Osteocyte (in vitro differentiated cells): ENCODE data around the gene TCHHL1. TPM values are rescaled to one million over a fixed set of nuclear protein-coding genes. Genes with fewer than 3 reads are reported as not detected.

ENCODE experiments used
- DNase-seq: peaks from one replicate; pipeline ENCODE4 v3.0.0; 2021; ENCODE audit warnings: mixed read lengths; ENCODE audit not compliant: unreplicated experiment; ENCODE audit errors: extremely low spot score
- H3K27ac Mint-ChIP-seq: one replicate; pipeline ENCODE4 v1.8.0; 2021; ENCODE audit warnings: mild to moderate bottlenecking, mixed read lengths; ENCODE audit not compliant: unreplicated experiment
- H3K27me3 Mint-ChIP-seq: one replicate; pipeline ENCODE4 v1.8.0; 2021; ENCODE audit warnings: mixed read lengths; ENCODE audit not compliant: unreplicated experiment
- H3K36me3 Mint-ChIP-seq: one replicate; pipeline ENCODE4 v1.8.0; 2021; ENCODE audit warnings: mixed read lengths; ENCODE audit not compliant: unreplicated experiment
- H3K4me1 Mint-ChIP-seq: one replicate; pipeline ENCODE4 v1.8.0; 2021; ENCODE audit warnings: mixed read lengths; ENCODE audit not compliant: unreplicated experiment
- H3K4me3 Mint-ChIP-seq: one replicate; pipeline ENCODE4 v1.8.0; 2021; ENCODE audit warnings: mild to moderate bottlenecking, moderate library complexity, mixed read lengths; ENCODE audit not compliant: unreplicated experiment
- H3K9me3 Mint-ChIP-seq: one replicate; pipeline ENCODE4 v1.8.0; 2021; ENCODE audit warnings: mixed read lengths; ENCODE audit not compliant: unreplicated experiment
- total RNA-seq: library from RNA; stranded (reverse); gene quantifications from 2 replicates; pipeline ENCODE4 v1.2.1, GENCODE V29; 2021
- TF ChIP-seq, protein P1 (sequence below): fragments of 200-600 bp; sonication (generic); IDR thresholded peaks from 2 replicates; pipeline ENCODE4 v1.5.0; 2021; ENCODE audit warnings: antibody characterized with exemption, mild to moderate bottlenecking, moderate library complexity

TCHHL1 gene
- total RNA-seq, 1 donor from 2014 or later, result not detected

DNA sequence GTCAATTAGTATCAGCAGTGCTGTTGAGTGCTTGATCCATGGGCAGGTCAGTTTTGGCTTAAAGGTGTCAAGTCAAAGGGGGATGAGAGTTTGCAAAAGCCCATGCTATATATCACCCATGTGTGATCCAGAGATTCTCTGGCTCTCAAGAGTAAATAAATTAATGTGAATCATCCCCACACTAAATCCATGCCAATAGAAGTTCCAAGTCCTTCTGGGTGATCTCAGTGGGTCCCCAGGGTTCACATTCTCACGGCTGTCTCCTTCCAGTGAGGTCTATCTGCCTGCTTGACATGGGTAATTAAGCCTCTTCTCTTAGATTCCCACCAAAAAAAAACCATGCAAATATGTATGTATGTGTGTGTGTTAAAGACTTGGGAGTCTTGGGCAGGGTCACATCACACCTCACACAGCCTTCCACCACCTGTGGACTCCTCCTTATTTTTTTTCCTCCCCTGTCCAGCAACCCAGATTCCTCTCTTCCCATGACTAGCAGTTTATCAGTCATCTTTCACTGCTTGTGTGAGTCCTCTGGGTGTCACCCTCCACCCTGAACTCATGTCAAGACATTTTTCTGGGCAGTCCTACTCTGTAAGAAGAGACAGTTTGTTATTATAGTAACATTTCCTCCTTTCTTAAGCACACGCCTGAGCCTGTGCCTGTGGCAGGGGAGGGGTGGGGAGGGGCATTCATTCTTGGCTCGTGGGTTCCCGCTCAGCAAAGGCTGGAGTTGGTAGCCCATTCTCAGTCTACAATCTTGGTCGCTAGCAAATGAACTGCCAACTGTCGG, 37.8 kb downstream of the TCHHL1 start:
- TF ChIP-seq, protein P1, sequence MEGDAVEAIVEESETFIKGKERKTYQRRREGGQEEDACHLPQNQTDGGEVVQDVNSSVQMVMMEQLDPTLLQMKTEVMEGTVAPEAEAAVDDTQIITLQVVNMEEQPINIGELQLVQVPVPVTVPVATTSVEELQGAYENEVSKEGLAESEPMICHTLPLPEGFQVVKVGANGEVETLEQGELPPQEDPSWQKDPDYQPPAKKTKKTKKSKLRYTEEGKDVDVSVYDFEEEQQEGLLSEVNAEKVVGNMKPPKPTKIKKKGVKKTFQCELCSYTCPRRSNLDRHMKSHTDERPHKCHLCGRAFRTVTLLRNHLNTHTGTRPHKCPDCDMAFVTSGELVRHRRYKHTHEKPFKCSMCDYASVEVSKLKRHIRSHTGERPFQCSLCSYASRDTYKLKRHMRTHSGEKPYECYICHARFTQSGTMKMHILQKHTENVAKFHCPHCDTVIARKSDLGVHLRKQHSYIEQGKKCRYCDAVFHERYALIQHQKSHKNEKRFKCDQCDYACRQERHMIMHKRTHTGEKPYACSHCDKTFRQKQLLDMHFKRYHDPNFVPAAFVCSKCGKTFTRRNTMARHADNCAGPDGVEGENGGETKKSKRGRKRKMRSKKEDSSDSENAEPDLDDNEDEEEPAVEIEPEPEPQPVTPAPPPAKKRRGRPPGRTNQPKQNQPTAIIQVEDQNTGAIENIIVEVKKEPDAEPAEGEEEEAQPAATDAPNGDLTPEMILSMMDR, result no peak
- Mint-ChIP-seq H3K4me3 (no peak overlapping the region), H3K36me3 (no peaks in the 10 kb centered on the region), H3K9me3 (no peaks in the 10 kb centered on the region), H3K4me1 (peaks cover 27% of the 10 kb centered on the region), H3K27ac (peak overlapping the region; percentile 51), H3K27me3 (peaks cover 33% of the 10 kb centered on the region)
- no peak for DNase-seq

DNA sequence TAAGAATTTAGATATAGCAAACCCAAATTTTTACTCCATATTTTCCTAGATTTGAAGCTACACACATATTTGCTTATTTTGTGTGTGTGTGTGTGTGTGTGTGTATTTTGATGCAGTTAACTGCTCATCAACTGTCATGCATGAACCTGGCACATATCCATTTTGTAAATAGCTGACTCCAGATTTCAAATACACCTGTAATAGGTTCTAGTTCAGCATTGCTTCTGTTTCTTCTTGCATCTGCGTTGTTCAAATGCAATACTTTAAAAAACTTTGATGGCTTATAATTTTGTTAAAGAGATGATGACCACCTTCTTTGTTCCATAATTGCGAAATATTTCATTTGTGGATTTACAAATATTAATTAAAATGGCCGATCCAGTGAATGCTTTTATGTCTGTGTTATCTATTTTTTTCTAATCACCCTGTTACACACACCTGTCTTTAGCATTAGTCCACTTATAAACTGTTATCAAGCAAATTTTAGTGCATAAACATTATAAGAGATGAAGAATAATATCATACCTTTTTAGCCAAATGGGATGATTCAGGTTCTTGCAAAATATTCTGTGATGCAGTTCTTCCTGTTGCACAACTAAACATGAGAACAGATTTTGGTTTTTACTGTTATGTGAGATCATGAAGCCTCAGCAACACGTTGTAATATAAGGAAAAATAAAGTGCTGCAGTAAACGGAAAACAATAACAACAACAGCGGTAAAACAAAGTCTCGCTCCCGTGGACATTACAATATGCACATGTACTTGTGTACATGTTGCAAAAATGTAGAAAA, 39.4 kb downstream of the TCHHL1 start:
- TF ChIP-seq, protein P1, result no peak
- Mint-ChIP-seq H3K27me3 (peaks cover 19% of the 10 kb centered on the region), H3K4me3 (no peak overlapping the region), H3K9me3 (no peaks in the 10 kb centered on the region), H3K36me3 (no peaks in the 10 kb centered on the region), H3K27ac (no peak overlapping the region), H3K4me1 (peaks cover 27% of the 10 kb centered on the region)
- DNase-seq, result no peak

DNA sequence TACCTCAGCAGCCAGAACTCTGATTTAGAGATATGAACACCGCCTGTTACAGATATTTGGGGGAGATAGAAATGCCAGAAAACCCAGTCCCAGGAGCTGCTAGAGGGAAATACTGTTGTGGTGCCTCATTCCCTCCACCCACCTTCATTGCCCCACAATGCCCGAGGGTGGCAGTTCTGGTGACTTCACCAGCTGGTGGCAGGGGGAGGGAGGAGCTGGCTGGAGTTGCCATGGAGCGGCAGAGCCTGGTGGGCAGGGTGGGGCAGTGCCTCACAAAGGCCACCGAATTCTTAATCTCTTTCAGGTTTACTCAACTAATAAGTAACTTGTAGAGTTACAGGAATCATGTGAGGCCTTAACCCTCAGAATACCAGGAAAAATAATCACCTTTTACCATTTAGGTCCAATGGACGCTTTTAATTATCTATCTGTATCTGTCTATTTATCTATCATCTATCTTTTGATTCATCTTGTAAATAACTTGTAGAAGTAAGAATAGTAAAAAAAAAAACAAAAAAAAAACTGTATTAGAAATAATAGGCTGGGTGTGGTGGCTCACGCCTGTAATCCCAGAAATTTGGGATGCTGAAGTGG, 40.4 kb downstream of the TCHHL1 start:
- TF ChIP-seq, protein P1, result no peak
- peaks cover 9% of the 10 kb centered on the region for H3K27me3 Mint-ChIP-seq
- DNase-seq, result peak; percentile 89
- H3K27ac Mint-ChIP-seq, result peak overlapping the region; percentile 99
- no peaks in the 10 kb centered on the region for H3K9me3 Mint-ChIP-seq
- peak overlapping the region; percentile 64 for H3K4me3 Mint-ChIP-seq
- no peaks in the 10 kb centered on the region for H3K36me3 Mint-ChIP-seq
- peaks cover 27% of the 10 kb centered on the region for H3K4me1 Mint-ChIP-seq

DNA sequence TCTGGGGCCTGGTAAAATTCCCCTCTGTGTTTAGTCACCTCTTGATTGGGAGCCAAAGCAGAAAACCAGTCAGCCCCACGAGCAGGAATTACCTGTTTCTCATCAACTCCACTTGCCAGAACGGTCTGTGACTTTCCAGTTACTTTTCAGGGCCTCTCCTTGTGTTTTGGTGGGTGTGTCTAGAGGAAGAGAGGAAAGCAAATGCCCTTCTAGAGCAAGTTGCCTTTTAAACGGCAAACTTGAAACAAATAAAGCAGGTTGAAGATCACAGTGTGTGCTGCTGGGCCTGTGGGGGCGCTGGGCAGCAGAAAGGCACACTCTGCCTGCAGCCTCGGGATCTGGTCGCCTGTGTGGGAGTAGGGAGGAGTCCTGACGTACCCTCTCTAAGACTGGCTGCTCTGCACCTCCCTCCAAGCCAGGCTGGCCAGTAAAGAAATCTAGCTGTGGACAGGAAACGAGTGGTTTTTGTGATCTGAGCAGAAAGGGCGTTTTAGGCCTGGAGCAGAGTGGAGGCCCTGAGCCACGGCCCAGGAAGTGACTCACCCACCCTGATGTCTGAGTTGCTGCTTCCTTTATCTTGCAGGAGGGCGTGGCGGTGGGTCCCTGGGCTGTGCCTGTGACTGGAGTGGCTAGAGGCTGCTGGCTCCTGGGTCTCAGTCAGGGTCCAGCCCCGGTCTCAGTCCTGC, 41.0 kb downstream of the TCHHL1 start:
- H3K4me1 Mint-ChIP-seq, result peaks cover 27% of the 10 kb centered on the region
- H3K4me3 Mint-ChIP-seq, result peak overlapping the region; percentile 64
- peaks cover 4% of the 10 kb centered on the region for H3K27me3 Mint-ChIP-seq
- no peaks in the 10 kb centered on the region for H3K36me3 Mint-ChIP-seq
- H3K9me3 Mint-ChIP-seq, result no peaks in the 10 kb centered on the region
- peak overlapping the region; percentile 99 for H3K27ac Mint-ChIP-seq
- DNase-seq, result peak; percentile 97
- TF ChIP-seq, protein P1, result peak; percentile 71
